ENCODE data around the gene USP48.
"Not testable (repeated sequence)": the region's sequence is repeated elsewhere in the genome, so short reads cannot be mapped to it uniquely, and the experiment has no call there.

USP48 gene

DNA sequence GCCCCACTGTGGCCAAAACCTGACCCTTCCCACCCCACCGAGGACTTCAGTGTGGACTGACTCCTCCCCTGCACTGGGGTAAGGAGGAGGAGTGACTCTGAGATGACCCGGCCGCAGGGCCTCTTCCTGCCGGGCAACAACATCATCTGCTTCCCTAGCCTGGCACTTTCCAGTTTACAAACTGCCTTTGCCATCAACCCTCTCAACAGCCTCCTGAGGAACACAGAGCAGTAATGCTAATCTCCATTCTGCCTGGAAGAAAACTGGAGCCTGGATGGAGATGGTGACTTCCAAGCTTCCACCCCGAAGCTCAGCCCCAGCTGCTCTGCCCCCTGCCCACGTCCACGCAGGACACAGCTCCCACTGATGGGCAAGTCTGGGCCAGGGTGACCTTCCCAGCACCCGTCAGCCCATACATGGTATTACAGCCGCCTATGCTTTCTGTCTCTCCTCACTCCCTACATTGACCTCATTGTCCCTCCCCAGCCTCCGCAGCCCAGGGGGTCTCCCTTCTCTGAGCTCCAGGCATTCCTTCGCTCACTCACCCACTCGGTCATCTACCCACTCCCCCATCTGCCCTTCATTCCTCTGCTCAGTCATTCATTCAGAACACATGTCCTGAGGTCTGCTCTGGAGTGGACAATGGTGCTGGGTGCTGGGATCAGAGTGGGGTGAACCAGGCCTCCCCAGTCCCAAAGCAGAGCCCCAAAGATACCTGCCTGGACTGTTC, 148.0 kb downstream of the USP48 start:
- DNase-seq (ENCODE audit: low spot score): no peak

DNA sequence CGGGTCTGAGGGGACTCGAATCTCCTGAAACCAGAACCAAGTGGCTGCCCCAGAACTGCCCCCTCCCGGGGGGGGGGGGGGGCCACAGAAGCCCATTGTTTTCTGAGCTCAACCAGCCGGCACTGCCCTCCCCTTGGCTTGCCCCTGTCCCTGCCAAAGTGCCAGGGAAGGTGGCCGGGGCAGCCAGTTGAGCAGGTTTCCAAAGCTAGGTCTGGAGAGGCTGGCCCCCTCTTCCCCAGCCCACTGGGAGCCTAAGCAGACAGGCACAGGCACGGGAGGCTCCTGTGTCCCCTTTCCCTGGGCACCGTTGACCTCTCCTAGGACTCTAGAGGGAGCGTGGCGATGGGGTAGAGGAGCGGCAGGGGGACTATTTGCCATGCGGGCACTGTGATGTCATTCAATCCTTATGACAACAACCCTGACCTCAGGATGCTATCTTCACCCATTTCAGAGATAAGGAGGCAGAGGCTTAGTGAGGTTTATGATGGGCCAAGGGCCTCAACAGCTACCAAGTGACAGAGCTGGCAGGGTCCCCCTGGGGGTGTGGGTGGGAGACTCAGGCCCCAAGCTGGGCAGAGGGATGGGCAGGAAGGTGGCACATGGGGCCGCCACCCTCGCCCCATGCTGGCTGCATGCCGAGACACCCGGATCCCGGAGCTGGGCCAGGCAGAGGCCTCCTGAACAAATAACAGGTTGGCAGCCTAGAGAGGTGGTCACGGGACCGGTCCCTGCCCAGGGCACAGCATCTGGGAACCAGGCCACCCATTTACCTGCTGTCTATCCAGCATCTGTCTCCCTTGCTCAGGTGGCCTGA, 148.8 kb downstream of the USP48 start:
- no peak for DNase-seq (ENCODE audit: low spot score)

- no peak for DNase-seq (ENCODE audit: low spot score)
Observed at GRCh38 chr1:21633141-21633755, 149.7 kb downstream of the USP48 start.

- DNase-seq (ENCODE audit: low spot score): no peak
Observed at GRCh38 chr1:21631944-21632887, 150.7 kb downstream of the USP48 start.

DNA sequence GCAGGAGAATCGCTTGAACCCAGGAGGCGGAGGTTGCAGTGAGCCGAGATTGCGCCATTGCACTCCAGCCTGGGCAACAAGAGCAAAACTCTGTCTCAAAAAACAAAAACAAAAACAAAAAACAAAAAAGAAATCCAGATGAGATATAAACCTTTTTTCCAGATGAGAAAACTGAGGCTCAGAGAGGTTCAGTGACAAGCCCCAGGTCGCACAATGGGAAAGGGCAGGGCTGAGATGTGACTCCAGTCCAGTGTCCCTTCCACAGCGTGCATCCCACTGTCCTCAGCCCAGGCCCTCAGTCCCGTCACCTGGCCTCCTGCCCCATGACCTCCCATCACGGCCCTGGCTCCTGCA, 151.4 kb downstream of the USP48 start:
- DNase-seq (ENCODE audit: low spot score): not testable (repeated sequence)

- DNase-seq (ENCODE audit: low spot score): no peak
Observed at GRCh38 chr1:21630571-21631343, 152.2 kb downstream of the USP48 start.

DNA sequence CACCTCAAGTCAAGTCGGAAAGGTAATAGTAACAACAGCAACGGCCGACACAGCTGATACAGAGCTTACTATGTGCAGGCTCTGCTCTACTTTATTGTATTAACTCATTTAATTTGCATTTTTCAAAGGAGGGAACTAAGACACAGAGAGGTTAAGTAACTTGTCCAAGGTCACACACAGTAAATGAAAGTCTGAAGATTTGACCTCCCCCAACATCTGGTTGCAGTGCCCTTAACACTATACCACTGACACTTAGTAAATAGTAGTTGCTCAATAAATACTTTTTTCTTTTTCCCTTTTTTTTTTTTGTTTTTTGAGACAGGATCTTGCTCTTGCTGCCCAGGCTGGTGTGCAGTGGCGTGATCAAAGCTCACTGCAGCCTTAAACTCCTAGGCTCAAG, 153.0 kb downstream of the USP48 start:
- no peak for DNase-seq (ENCODE audit: low spot score)

GRCh38 chr1:21628798-21629393, 154.1 kb downstream of the USP48 start:
- DNase-seq (ENCODE audit: low spot score): no peak
